ENCODE results near the gene MAN2C1. TPM values are rescaled to one million over a fixed set of nuclear protein-coding genes. Genes with fewer than 3 reads are reported as not detected.
"Not testable (repeated sequence)": the region's sequence is repeated elsewhere in the genome, so short reads cannot be mapped to it uniquely, and the experiment has no call there.

MAN2C1 gene
- total RNA-seq, 1 donor = 92.6 TPM

GRCh38 chr15:75335705-75336355 lies 32.6 kb downstream of the MAN2C1 start, which contains the start of gene COMMD4:
Gene COMMD4, plus strand, starts transcription at chr15:75336063. Its CDS starts 27 bp downstream, at chr15:75336090.
- H3K4me3 ChIP-seq (ENCODE audit: low read depth, low read length) = peak within 1 kb of the TSS; percentile 83
- DNase-seq (ENCODE audit: low read depth) = peak; percentile 96
- TF ChIP-seq, protein P1, sequence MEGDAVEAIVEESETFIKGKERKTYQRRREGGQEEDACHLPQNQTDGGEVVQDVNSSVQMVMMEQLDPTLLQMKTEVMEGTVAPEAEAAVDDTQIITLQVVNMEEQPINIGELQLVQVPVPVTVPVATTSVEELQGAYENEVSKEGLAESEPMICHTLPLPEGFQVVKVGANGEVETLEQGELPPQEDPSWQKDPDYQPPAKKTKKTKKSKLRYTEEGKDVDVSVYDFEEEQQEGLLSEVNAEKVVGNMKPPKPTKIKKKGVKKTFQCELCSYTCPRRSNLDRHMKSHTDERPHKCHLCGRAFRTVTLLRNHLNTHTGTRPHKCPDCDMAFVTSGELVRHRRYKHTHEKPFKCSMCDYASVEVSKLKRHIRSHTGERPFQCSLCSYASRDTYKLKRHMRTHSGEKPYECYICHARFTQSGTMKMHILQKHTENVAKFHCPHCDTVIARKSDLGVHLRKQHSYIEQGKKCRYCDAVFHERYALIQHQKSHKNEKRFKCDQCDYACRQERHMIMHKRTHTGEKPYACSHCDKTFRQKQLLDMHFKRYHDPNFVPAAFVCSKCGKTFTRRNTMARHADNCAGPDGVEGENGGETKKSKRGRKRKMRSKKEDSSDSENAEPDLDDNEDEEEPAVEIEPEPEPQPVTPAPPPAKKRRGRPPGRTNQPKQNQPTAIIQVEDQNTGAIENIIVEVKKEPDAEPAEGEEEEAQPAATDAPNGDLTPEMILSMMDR (IDR thresholded peaks at IDR 0.05; ENCODE audit: insufficient read depth, low read length) = no peak

DNA sequence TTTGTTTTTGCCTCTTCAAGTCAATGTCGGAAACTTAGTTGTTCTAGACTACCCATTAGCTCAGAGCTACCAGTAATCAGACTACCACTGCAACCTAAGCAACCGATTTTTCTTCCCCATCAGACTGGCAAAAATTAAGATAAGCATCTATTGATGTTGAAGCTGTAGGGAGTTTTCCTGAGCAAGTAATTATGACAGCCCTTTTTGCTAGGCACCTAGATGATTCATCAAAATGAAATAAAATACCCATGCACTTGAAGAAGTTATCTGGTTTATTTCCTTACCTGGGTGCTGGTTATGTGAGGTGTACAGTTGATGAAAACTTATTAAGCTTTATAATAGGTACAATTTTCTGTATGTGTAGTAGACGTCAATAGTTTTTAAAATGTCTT lies 33.1 kb downstream of the MAN2C1 start:
- TF ChIP-seq, protein P1 (IDR thresholded peaks at IDR 0.05; ENCODE audit: insufficient read depth, low read length) = no peak
- peak overlapping the region; percentile 83 for H3K4me3 ChIP-seq (ENCODE audit: low read depth, low read length)
- no peak for DNase-seq (ENCODE audit: low read depth)

DNA sequence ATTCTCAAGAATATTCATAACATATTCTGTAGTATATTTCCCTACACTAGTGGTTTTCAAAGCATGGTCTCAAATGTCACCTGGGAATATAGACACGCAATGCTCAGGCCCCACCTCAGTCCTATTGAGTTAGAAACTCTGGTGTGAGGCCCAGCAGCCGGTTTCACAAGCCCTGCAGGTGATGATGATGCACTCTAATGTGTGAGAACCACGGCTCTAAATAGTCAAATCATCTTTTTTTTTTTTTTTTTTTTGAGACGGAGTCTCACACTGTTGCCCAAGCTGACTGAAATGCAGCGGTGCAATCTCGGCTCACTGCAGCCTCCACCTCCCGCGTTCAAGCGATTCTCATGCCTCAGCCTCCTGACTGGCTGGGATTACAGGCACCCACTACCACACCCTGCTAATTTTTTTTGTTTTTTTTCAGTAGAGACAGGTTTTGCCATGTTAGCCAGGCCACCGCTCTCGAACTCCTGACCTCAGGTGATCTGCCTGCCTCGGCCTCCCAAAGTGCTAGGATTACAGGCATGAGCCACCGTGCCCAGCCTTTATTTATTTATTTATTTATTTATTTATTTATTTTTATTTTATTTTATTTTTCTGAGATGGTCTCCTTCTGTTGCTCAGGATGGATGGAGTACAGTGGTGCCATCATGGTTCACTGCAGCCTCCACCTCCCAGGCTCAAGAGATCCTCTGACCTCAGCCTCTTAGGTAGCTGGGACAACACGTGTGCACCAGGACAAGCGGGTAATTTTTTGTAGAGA lies 34.6 kb downstream of the MAN2C1 start:
- not testable (repeated sequence) for DNase-seq (ENCODE audit: low read depth); H3K4me3 ChIP-seq (ENCODE audit: low read depth, low read length)

GRCh38 chr15:75332093-75332492 lies 36.3 kb downstream of the MAN2C1 start:
- not testable (repeated sequence) for DNase-seq (ENCODE audit: low read depth); H3K4me3 ChIP-seq (ENCODE audit: low read depth, low read length)

GRCh38 chr15:75329571-75329970 lies 38.8 kb downstream of the MAN2C1 start:
- no peak overlapping the region for H3K4me3 ChIP-seq (ENCODE audit: low read depth, low read length)
- TF ChIP-seq, protein P1 (IDR thresholded peaks at IDR 0.05; ENCODE audit: insufficient read depth, low read length) = no peak
- DNase-seq (ENCODE audit: low read depth) = no peak

GRCh38 chr15:75328493-75329314 lies 39.7 kb downstream of the MAN2C1 start:
- TF ChIP-seq, protein P1 (IDR thresholded peaks at IDR 0.05; ENCODE audit: insufficient read depth, low read length) = no peak

GRCh38 chr15:75327491-75327890 lies 40.9 kb downstream of the MAN2C1 start:
- no peak for DNase-seq (ENCODE audit: low read depth)
- TF ChIP-seq, protein P1 (IDR thresholded peaks at IDR 0.05; ENCODE audit: insufficient read depth, low read length) = no peak
- H3K4me3 ChIP-seq (ENCODE audit: low read depth, low read length) = no peak overlapping the region

More at GRCh38 chr15:75328493-75329314, 39.7 kb downstream of the MAN2C1 start:
- DNase-seq (ENCODE audit: low read depth) = no peak
- no peak overlapping the region for H3K4me3 ChIP-seq (ENCODE audit: low read depth, low read length)

Measured in fibroblast of the aortic adventitia (primary cell).